ENCODE data around the gene FGL2.

The FGL2 gene, protein sequence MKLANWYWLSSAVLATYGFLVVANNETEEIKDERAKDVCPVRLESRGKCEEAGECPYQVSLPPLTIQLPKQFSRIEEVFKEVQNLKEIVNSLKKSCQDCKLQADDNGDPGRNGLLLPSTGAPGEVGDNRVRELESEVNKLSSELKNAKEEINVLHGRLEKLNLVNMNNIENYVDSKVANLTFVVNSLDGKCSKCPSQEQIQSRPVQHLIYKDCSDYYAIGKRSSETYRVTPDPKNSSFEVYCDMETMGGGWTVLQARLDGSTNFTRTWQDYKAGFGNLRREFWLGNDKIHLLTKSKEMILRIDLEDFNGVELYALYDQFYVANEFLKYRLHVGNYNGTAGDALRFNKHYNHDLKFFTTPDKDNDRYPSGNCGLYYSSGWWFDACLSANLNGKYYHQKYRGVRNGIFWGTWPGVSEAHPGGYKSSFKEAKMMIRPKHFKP

DNA sequence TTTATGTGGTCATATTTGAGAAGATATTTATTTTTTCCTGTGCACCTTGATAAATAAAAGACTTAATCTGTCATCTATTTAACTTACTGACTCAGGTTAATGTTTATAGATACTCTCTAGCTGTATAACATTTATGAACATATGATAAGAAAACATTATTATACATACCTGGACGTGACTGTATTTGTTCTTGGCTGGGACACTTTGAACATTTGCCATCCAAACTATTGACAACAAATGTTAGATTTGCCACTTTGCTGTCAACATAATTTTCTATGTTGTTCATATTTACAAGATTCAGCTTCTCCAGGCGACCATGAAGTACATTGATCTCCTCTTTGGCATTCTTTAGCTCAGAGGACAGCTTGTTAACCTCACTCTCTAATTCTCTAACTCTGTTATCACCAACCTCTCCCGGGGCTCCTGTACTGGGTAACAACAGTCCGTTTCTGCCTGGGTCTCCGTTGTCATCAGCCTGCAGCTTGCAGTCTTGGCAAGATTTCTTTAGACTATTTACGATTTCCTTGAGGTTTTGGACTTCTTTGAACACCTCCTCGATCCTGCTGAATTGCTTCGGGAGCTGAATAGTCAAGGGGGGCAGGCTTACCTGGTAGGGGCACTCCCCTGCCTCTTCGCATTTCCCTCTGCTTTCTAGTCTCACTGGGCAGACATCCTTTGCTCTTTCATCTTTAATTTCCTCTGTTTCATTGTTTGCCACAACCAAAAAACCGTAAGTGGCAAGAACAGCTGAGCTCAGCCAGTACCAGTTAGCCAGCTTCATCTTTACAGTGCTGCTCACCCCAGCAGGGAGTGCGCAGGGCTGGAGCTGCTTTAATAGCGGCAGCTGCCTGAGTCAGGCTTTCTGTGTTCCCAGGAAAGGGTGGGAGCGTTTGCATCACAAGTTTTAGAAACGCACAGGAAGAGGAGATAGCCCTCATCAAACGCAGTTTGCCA lies at the start of gene FGL2:
Gene FGL2, minus strand, starts transcription at position 807 of the 954 bp plus-strand sequence. Its CDS starts 26 bp downstream, at position 781.
- TF ChIP-seq CTCF (IDR thresholded peaks at IDR 0.05; ENCODE audit: control insufficient read depth, extremely low read depth, insufficient read depth): no peak
- DNase-seq (ENCODE audit: low read depth): peak; percentile 75
- no peak within 1 kb of the TSS for H3K4me3 ChIP-seq (ENCODE audit: low read depth, low read length)

- no peak for TF ChIP-seq CTCF (IDR thresholded peaks at IDR 0.05; ENCODE audit: control insufficient read depth, extremely low read depth, insufficient read depth)
- DNase-seq (ENCODE audit: low read depth): no peak
- no peak overlapping the region for H3K4me3 ChIP-seq (ENCODE audit: low read depth, low read length)
These were observed 48.5 kb upstream of the FGL2 start for GRCh38 chr7:77248154-77248553.

DNA sequence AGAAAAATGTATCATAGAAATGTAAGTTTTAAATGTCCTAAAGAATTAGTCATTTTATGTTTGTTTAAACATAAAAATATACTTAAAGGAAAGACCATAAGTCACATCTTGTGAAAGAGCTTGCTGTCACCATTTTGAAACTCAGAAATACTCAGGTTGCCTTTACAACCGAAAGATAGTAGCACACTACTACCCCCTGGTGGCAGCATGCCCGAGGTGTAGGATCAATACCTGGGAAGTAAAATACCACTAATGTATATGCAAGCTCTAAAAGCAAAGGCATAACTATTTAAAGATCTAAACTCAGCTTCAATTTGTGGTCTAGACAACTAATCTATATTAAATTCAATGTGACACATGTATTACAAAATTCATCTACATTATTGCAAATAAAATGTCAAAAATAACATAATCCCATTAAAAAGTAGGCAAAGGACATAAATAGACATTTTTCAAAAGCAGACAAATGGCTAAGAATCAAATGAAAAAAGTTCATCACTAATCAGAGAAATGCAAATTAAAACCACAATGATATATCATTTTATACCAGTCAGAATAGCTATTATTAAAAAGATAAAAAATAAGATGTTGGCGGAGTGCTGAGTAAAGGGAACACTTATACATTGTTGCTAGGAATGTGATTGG lies 47.7 kb upstream of the FGL2 start:
- peak; percentile 58 for DNase-seq (ENCODE audit: low read depth)
- peak; percentile 85 for TF ChIP-seq CTCF (IDR thresholded peaks at IDR 0.05; ENCODE audit: control insufficient read depth, extremely low read depth, insufficient read depth)
- H3K4me3 ChIP-seq (ENCODE audit: low read depth, low read length): no peak overlapping the region

- DNase-seq (ENCODE audit: low read depth): no peak
- H3K4me3 ChIP-seq (ENCODE audit: low read depth, low read length): no peak overlapping the region
- TF ChIP-seq CTCF (IDR thresholded peaks at IDR 0.05; ENCODE audit: control insufficient read depth, extremely low read depth, insufficient read depth): no peak
These were observed 46.5 kb upstream of the FGL2 start for GRCh38 chr7:77246026-77246640.

DNA sequence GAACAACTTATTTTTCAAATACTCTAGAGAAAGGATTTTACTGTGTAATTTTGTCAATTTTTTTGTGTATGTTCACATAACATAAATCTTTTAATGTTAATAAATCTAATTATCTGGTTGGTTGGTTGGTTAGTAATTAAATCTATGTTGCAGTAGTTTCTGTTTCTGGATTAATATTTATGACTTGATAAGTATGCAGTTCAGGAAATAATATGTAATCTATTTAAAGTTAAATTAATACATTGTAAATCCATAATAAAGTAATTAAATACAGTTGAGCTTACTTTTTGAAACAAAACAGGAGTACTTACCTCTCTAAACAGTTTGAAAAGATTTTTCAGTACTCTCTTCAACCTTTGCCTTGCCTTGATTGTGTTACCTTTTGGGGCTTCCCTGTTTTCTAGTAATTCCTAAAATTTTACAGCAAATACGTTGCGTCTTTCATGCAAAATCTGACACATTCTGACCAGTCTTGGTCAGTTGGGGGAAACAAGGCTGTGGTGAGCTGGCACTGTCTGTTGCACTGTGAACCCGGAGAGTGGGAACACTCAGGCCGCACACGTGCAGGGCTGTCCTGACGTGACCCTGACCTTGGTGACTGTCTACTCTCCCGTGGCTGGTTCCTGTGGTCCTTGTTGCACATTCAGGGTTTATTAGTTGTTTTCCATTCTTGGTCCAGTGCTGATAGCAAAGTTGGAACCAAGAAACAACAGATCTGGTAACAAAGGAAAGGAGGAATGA lies 45.6 kb upstream of the FGL2 start:
- H3K4me3 ChIP-seq (ENCODE audit: low read depth, low read length): no peak overlapping the region

More for the DNA sequence above, 45.6 kb upstream of the FGL2 start:
- no peak for TF ChIP-seq CTCF (IDR thresholded peaks at IDR 0.05; ENCODE audit: control insufficient read depth, extremely low read depth, insufficient read depth)
- DNase-seq (ENCODE audit: low read depth): no peak

Data from LNCaP clone FGC (cell line).